Hematopoietic multipotent progenitor cell treated with erythropoietin and hydrocortisone succinate and interleukin-3 and kit ligand, for 15 days (in vitro differentiated cells): ENCODE results near the gene XPR1.

ENCODE experiments used
- DNase-seq: peaks from one replicate; pipeline ENCODE4 v3.0.0-alpha.2; 2015; ENCODE audit warnings: low spot score

The XPR1 gene

DNA sequence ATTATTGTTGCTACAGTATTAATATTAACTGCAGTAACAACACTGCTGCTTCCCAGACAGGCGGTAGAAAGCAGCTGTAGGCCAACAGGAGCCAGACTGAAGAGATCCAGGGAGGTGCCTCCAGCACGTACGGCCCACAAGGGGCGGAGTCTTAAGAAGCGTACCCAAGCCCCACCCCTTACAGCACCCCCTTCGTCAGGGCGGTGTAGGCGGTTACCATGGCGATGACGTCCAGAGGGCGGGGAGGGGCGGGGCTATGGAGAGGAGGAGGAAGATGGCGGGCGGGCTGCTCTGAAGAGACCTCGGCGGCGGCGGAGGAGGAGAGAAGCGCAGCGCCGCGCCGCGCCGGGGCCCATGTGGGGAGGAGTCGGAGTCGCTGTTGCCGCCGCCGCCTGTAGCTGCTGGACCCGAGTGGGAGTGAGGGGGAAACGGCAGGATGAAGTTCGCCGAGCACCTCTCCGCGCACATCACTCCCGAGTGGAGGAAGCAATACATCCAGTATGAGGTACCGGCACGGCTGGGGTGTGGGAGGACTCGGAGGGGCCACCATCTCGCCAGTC is at the start of gene XPR1:
TSS of gene XPR1 (plus strand) at position 257 of the 560 bp plus-strand sequence. CDS start at position 437, 180 bp downstream.
- DNase-seq, result peak; percentile 99

- no peak for DNase-seq
These were observed 47.0 kb upstream of the XPR1 start for GRCh38 chr1:180584869-180585268.

DNA sequence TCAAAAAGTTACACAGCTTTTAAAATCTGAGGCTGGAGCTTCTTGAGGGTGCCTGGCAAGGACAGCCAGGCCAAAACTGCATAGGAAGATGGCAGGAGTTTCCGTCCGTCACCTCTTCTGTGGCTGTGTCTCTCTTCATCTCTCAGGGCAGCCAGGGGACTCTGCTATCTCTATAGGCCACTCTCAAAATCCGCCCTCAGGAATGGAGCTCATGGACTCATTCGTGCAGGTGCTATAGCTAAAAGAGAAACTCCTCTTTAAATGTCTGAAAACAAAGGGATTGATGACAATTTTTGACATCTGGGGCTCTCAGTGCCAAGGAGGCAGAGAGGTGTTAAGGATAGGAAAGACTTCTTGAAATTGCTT is 45.8 kb upstream of the XPR1 start:
- no peak for DNase-seq

DNA sequence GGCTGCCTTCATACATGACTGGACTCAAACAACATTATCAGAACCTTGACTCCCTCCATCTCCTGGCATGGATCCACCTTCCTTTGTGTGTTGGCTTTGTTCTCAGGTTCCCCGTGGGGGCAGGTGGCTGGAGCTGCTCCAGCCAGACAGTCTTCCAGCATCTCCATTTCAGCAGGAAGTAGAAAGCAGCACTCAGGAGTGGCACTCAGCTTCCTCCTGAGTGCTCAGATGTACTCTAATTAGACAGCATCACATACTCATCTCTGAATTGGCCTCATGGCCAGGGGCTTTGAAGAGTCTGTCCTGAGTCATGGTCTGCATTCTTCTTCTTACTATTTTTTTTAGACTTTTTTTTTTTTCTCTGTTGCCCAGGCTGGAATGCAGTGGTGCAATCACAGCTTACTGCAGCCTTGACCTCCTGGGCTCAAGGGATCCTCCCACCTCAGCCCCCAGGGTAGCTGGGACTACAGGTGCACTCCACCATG is 45.1 kb upstream of the XPR1 start:
- DNase-seq, result no peak

DNA sequence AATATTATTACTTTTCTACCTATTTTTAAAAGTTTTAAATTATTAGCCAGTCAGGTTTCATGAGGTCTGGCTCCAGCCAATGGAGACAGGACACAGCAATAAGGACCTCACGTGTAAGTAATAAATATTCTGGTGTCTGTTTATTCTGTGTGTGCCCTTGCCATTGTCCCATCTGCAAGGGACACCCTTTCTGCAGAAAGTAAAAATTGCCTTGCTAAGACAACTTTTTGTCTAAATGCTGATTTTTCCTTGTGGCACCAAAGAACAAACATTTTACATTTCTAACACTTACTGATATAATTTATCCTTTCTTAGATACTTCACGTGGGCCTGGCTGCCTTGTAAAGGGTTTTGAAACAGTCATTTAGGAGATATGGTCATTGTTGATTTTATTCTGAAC is 43.7 kb upstream of the XPR1 start:
- DNase-seq, result no peak

GRCh38 chr1:180590889-180591288 is 40.9 kb upstream of the XPR1 start:
- no peak for DNase-seq

- no peak for DNase-seq
These were observed 38.4 kb upstream of the XPR1 start for GRCh38 chr1:180593382-180593781.

- no peak for DNase-seq
These were observed 37.1 kb upstream of the XPR1 start for GRCh38 chr1:180594723-180595122.

DNA sequence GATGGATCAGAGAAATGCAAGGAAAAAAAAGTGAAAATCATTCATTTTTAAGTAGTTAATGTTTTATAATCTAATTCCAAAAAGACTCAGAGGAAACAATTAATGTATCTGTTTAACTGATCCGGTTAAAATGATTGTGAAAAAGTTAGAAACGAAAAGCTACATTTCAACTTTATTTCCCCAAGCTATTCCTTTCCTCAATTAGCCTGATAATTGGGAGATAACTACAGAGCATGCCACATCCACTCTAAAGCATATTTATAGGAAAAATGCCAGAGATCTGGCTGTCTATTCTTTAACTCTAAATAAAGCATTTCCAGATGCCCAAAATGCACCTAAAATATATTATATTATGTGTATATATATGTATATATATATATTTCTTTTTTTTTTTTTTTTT is 35.9 kb upstream of the XPR1 start:
- DNase-seq, result no peak

DNA sequence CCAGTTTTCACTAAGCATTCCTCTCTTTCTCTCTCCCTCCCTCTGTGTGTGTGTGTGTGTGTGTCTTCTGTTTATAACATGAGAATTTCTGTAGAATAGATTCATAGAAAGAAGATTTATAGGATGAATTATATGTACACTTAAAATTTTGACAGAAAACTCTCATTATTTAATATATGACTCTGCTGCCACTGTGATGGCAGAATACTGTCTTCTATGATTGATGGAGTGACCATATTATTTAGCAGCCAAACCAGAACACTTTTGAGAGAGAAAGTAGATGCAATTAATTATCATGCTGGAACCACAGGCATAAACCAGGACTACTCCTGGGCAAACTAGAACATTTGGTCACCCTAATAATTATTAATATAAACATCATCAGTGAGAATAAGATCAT is 34.3 kb upstream of the XPR1 start:
- no peak for DNase-seq

DNA sequence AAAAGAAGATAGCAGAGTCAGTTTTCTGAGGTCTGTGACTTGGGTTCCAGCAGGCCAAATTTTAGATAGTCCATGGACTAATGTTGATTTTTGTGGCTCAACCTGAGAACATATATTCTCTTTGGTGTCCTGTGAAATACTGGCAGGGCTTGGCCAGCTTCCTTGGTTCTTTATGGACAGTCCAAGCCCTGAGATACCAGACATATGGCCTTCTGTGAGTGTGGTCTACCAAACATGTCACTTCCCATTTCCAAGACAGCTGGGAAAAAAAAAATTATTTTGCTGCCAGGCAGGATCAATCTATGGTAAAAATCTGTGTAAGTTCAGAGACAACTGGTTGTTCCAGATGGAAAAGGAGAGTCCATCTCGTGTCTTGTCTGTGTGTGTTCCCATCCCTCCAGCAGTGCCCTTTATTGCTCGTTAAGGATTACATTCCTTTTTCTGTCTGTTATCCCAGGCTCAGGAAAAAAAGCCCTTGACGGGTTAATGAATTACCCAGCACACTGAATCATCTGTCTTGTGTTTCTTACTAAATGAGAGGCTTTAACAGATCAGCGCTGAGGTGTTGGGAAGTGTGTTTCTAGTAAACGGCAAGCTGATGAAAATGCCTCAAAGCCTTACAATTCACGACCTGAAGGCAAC is 33.4 kb upstream of the XPR1 start:
- no peak for DNase-seq

- no peak for DNase-seq
These were observed 31.5 kb upstream of the XPR1 start for GRCh38 chr1:180600343-180600742.

DNA sequence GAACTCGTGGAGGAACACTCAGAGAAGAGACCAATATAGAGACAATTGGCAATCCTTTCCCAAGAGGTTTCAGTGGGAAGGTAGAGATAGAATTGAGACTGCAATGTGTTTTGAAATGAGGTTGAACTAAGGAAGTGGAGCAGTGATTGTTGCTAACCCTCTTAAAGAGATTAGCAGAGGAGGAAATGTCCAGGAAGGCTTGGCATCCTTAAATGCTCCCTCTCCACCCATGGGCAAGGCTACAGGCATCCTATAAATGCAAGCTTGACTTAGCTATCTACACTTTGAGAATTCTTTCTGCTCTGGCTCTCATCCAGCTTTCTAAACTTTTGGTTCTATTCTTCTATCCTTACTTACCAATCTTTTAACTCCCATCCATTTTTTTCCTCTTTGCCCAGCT is 30.3 kb upstream of the XPR1 start:
- no peak for DNase-seq

GRCh38 chr1:180603223-180603849 is 28.5 kb upstream of the XPR1 start:
- DNase-seq, result no peak

- no peak for DNase-seq
These were observed 28.0 kb upstream of the XPR1 start for GRCh38 chr1:180603850-180604226.

DNA sequence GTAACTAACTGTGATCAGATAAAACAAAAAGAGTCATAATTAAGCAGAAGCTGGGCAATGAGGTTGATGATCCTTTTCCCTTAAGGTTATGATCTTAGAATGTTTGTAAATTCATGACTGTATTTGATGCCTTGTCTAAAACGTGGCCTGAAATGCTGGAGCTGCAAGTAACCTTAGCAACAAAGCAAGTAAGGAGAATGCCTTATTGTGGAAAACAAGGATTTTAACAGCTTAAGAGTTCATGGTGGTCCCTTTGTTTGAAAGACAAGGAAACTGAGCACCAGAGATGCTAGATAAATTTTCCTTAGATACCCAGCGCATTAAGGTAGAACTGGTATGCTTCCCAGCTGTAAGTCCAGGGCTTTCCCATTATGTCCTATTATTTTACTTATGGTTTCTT is 25.7 kb upstream of the XPR1 start:
- no peak for DNase-seq

GRCh38 chr1:180609643-180610555 is 21.9 kb upstream of the XPR1 start:
- DNase-seq, result no peak

DNA sequence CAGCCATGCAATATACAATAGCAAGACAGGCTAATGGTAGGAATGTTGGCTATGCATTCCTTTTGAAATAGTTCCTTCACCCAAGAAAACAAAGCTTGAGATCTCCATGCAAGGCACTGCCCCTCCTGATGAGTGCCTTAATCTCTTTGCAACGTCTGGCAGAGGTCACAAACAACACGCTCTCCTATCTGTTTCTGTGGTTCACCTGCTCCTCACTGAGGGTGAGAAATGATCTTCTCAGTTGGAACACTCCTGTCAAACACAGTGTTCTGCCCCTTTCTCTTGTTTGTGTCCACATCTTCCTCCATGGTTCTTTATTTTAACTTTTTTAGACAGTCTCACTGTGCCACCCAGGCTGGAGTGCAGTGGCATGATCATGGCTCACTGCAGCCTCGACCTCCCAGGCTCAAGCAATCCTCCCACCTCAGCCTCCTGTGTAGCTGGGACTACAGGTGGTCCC is 21.2 kb upstream of the XPR1 start:
- no peak for DNase-seq

GRCh38 chr1:180611016-180611930 is 20.5 kb upstream of the XPR1 start:
- no peak for DNase-seq

DNA sequence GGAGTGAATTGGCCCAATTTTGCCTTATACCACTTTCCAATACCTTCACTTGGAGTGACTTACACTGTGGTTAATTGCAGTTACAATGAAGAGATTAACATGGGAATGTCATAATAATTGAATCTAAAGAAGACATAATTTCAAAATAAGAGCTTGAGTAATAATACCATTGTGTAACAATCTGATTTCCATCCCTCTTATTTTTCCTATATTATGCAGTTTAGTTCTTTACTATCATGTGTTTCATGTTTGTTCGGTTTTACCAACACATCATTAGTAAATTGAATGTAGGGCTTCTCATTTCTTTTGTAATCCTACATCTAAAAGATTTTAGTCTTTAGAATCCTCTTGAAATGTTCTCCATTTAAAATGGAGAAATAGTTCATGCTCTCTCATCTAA is 19.2 kb upstream of the XPR1 start:
- DNase-seq, result no peak

DNA sequence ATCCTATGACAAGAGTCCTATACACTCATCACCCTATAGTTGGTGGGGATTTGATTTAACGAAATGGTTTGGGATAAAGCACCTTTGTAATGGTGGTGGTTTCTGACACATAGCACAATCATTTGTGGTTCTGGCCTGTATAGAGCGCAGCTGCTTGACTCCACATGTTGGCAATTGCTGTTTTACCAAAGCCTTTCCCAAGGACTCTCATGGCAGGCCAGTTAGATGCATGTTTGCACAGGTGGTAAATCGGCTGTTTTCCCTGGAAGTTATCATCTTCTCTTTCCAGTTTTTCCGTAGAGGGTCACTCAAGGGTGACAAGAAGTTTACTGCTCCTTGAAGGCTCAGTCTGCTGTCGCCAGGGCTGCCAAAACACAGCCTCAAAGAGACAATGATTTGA is 17.1 kb upstream of the XPR1 start:
- no peak for DNase-seq
